ENCODE measurements around the gene PRR12. TPM values are rescaled to one million over a fixed set of nuclear protein-coding genes. Genes with fewer than 3 reads are reported as not detected.
A peak's percentile ranks its signal among the peaks of the same experiment; 100 is the strongest.

Gene PRR12
- total and polyA plus RNA-seq, 8 donors: 21.4 to 33.7 (median 26.6) TPM

- ATAC-seq (no peak), DNase-seq (peak in 1 of 4 donors; percentile 73)
- TF ChIP-seq CTCF (IDR thresholded peaks at IDR 0.05): no peak
- Histone ChIP-seq H3K36me3 (peaks cover 0 to 59% of the 10 kb centered on the region in 2 donors), H3K27me3 (no peaks in the 10 kb centered on the region), H3K9me3 (no peaks in the 10 kb centered on the region), H3K27ac (no peak overlapping the region), H3K4me1 (no peaks in the 10 kb centered on the region), H3K4me3 (no peak overlapping the region)
- intact Hi-C loops (cut with DNase I): no loop called here
Measured at GRCh38 chr19:49624967-49625910, 34.3 kb downstream of the PRR12 start.

- no peak for TF ChIP-seq CTCF (IDR thresholded peaks at IDR 0.05)
- H3K27me3 ChIP-seq: no peaks in the 10 kb centered on the region
- peaks cover 0 to 55% of the 10 kb centered on the region in 2 donors for H3K36me3 ChIP-seq
- intact Hi-C loops (cut with DNase I): no loop called here
- DNase-seq: peak in 2 of 4 donors; percentile 58 to 62
- H3K4me3 ChIP-seq: no peak overlapping the region
- peaks cover 0 to 6% of the 10 kb centered on the region in 2 donors for H3K4me1 ChIP-seq
- H3K27ac ChIP-seq: no peak overlapping the region
- H3K9me3 ChIP-seq: no peaks in the 10 kb centered on the region
- peak; percentile 91 for ATAC-seq
Measured at GRCh38 chr19:49626226-49626625, 35.2 kb downstream of the PRR12 start.

GRCh38 chr19:49629659-49630058 lies 38.7 kb downstream of the PRR12 start:
- no peak for ATAC-seq
- Histone ChIP-seq H3K4me3 (no peak overlapping the region), H3K36me3 (peaks cover 0 to 34% of the 10 kb centered on the region in 2 donors), H3K27ac (no peak overlapping the region), H3K4me1 (peaks cover 0 to 16% of the 10 kb centered on the region in 2 donors), H3K9me3 (no peaks in the 10 kb centered on the region), H3K27me3 (no peaks in the 10 kb centered on the region)
- no peak for DNase-seq
- intact Hi-C loops (cut with DNase I): no loop called here
- no peak for TF ChIP-seq CTCF (IDR thresholded peaks at IDR 0.05)

GRCh38 chr19:49631014-49631588 lies 40.1 kb downstream of the PRR12 start:
- DNase-seq: no peak

More at GRCh38 chr19:49631014-49631588, 40.1 kb downstream of the PRR12 start:
- intact Hi-C loops (cut with DNase I): no loop called here
- peaks cover 5 to 29% of the 10 kb centered on the region in 2 donors for H3K4me1 ChIP-seq
- H3K27ac ChIP-seq: peak overlapping the region in 1 of 2 donors; percentile 18
- no peak for TF ChIP-seq CTCF (IDR thresholded peaks at IDR 0.05)
- ATAC-seq: no peak
- peaks cover 0 to 19% of the 10 kb centered on the region in 2 donors for H3K36me3 ChIP-seq
- H3K27me3 ChIP-seq: no peaks in the 10 kb centered on the region
- H3K9me3 ChIP-seq: no peaks in the 10 kb centered on the region
- H3K4me3 ChIP-seq: no peak overlapping the region

Measured in left lung (tissue), 10 donors.